ENCODE results near the gene TCFL5.
A peak's percentile ranks its signal among the peaks of the same experiment; 100 is the strongest.

Gene TCFL5

GRCh38 chr20:62832212-62832922 lies 29.3 kb downstream of the TCFL5 start:
- DNase-seq: peak; percentile 15

GRCh38 chr20:62831854-62832211 lies 29.8 kb downstream of the TCFL5 start:
- no peak for DNase-seq

GRCh38 chr20:62831361-62831788 lies 30.2 kb downstream of the TCFL5 start:
- DNase-seq: no peak

- DNase-seq: no peak
Measured at GRCh38 chr20:62830821-62831220, 30.8 kb downstream of the TCFL5 start.

GRCh38 chr20:62830251-62830650 lies 31.4 kb downstream of the TCFL5 start:
- DNase-seq: no peak

- no peak for DNase-seq
Measured at GRCh38 chr20:62829231-62830230, 32.1 kb downstream of the TCFL5 start.

GRCh38 chr20:62828511-62829230 lies 33.0 kb downstream of the TCFL5 start:
- no peak for DNase-seq

- DNase-seq: no peak
Measured at GRCh38 chr20:62828051-62828450, 33.6 kb downstream of the TCFL5 start.

- no peak for DNase-seq
Measured at GRCh38 chr20:62827311-62828038, 34.1 kb downstream of the TCFL5 start.

- no peak for DNase-seq
Measured at GRCh38 chr20:62826646-62827310, 34.8 kb downstream of the TCFL5 start.

- DNase-seq: no peak
Measured at GRCh38 chr20:62825986-62826645, 35.5 kb downstream of the TCFL5 start.

- DNase-seq: no peak
Measured at GRCh38 chr20:62825333-62825985, 36.2 kb downstream of the TCFL5 start.

- DNase-seq: peak; percentile 8
Measured at GRCh38 chr20:62824476-62825332, 36.9 kb downstream of the TCFL5 start.

- DNase-seq: no peak
Measured at GRCh38 chr20:62823688-62824475, 37.7 kb downstream of the TCFL5 start.

GRCh38 chr20:62822788-62823651 lies 38.6 kb downstream of the TCFL5 start:
- peak; percentile 72 for DNase-seq

- DNase-seq: no peak
Measured at GRCh38 chr20:62822239-62822787, 39.3 kb downstream of the TCFL5 start.

GRCh38 chr20:62821726-62822210 lies 39.9 kb downstream of the TCFL5 start:
- DNase-seq: no peak
